KOPT-K1 (cell line): Measurements from ENCODE around the gene ZNF544.
"Not testable (repeated sequence)": the region's sequence is repeated elsewhere in the genome, so short reads cannot be mapped to it uniquely, and the experiment has no call there.

Experiments used
- H3K27ac ChIP-seq: fragments of 200-600 bp; sonication (generic); 2 replicates; pipeline ENCODE4 v1.5.1; 2016; ENCODE audit warnings: antibody characterized with exemption, mild to moderate bottlenecking, low read depth, low read length; ENCODE audit not compliant: poor library complexity, severe bottlenecking
- H3K36me3 ChIP-seq: fragments of 200-600 bp; sonication (generic); 2 replicates; pipeline ENCODE4 v1.5.1; 2017; ENCODE audit warnings: antibody characterized with exemption, mild to moderate bottlenecking, low read length, moderate library complexity; ENCODE audit not compliant: insufficient read depth
- H3K9me3 ChIP-seq: fragments of 200-600 bp; sonication (generic); 2 replicates; pipeline ENCODE4 v1.5.1; 2017; ENCODE audit warnings: antibody characterized with exemption, low read length, mild to moderate bottlenecking; ENCODE audit not compliant: insufficient read depth, poor library complexity, severe bottlenecking

The ZNF544 gene

GRCh38 chr19:58307736-58308135, 79.0 kb downstream of the ZNF544 start:
- no peak overlapping the region for H3K27ac ChIP-seq
- H3K36me3 ChIP-seq = peaks cover 63% of the 10 kb centered on the region
- H3K9me3 ChIP-seq = no peaks in the 10 kb centered on the region

DNA sequence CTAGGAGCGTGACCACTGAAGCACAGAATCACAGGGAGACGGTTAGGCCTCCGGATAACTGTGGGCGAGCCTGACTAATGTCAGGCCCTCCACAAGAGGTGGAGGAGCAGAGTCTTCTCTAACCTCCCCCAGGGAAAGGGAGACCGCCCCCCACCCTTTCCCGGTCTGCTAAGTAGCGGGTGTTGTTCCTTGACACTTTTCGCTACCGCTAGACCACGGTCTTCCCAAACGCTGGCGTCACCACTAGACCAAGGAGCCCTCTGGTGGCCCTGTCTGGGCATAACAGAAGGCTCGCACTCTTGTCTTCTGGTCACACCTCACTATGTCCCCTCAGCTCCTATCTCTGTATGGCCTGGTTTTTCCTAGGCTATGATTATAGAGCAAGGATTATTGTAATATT, 82.0 kb downstream of the ZNF544 start:
- H3K9me3 ChIP-seq = not testable (repeated sequence)

GRCh38 chr19:58311345-58311865, 82.7 kb downstream of the ZNF544 start:
- Histone ChIP-seq H3K27ac (no peak overlapping the region), H3K36me3 (peaks cover 92% of the 10 kb centered on the region), H3K9me3 (no peaks in the 10 kb centered on the region)

More for the DNA sequence above, 82.0 kb downstream of the ZNF544 start:
- H3K36me3 ChIP-seq = peaks cover 89% of the 10 kb centered on the region
- not testable (repeated sequence) for H3K27ac ChIP-seq
